Epidermal melanocyte (primary cell): Measurements from ENCODE around the gene ZNF79.
"Not testable (repeated sequence)": the region's sequence is repeated elsewhere in the genome, so short reads cannot be mapped to it uniquely, and the experiment has no call there.

Experiments used
- DNase-seq: peaks from one replicate; pipeline ENCODE4 v3.0.0; 2011; ENCODE audit warnings: low spot score; ENCODE audit not compliant: insufficient read length

Gene ZNF79

DNA sequence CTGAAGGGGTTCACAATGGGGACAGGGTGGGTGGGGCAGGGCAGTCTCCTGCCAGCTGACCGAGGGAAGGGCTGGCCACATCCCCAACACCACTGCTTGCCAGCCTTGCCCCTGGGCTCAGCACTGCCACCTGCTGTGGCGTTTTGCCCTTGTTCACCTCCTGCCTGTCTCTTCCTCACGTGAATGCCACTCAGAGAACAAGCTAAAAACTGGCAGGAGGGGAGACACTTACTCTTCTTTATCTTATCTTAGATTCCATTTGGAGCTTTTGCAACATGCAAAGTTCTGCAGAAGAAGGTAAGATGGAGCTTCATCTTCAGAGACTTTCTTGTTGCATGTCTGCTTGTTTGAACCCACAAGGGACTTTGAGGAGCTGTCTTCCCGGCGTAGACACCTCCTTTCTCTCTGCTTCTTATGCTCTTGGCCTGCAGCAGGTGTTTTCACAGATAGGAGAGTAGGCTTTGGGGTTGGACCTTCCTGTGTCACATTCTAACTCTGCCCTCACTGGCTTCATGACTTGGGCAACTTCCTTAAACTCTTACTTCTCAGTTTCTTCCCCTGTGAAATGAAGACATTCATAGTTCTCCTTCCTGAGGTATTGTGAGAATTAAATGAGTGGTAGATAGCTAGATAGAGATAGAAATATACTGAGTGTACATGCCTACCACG, 31.3 kb downstream of the ZNF79 start:
- DNase-seq = no peak

DNA sequence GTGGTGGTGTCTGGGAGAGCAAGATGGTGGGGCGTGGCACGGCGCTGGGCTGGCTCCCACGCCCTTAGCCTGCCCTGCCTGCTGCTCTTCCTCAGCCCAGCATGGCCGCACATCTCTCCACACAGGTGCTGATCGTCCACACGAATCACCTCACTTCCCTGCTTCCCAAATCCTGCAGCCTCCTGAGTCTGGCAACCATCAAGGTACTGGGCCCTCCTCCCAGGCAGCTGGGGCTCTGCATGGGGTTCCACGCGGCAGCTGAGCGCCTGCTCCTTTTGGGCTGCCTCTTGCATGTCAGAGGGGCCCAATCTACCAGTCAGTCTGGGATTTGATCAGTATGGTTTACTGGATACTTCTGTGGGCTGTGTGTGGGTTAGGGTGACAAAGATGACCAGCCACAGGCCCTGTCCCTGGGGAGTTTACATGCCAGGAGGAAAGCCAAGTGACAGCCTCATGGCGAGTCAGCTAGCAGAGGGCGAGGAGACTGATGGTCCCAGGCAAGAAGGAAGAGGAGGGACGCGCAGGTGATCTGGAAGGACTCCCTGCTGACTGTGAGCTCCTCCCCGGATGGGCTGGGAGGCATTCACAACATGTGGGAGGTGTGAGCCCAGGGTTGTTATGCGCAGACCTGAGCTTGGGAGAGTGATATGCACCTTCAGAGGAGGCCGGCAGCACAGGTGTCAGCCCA, 33.2 kb downstream of the ZNF79 start:
- DNase-seq = no peak

DNA sequence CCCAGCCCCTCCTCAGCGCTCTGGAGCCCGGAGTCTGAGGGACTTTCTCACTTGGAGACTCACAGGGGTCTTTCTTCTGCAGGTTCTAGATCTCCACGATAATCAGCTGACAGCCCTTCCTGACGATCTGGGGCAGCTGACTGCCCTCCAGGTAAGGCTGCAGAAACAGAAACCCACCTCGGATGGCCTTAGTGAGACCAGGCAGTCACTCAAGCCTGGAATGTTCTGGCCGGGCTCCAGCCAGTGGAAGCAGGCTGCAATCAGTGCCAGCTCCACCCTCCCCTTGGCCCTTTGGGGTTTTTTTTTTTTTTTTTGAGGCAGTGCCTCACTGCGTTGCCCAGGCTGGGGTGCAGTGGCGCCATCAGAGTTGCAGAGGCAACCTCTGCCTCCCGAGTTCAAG, 34.7 kb downstream of the ZNF79 start:
- no peak for DNase-seq

DNA sequence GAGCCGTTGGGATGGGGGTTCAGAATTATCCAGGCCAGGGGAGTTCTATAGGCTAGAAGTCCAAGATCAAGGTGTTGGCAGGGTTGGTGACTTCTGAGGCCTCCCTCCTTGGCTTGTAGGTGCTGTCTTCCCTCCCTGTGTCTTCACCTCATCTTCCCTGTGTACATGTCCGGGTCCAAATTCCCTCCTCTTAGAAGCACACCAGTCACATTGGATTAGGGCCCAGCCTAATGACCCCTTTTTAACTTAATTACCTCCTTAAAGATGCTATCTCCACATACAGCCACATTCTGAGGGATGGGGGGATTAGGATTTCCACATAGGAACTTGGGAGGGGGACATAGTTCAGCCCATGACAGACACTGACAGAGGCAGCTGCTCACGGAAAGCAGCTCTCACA, 39.2 kb downstream of the ZNF79 start:
- DNase-seq = no peak

DNA sequence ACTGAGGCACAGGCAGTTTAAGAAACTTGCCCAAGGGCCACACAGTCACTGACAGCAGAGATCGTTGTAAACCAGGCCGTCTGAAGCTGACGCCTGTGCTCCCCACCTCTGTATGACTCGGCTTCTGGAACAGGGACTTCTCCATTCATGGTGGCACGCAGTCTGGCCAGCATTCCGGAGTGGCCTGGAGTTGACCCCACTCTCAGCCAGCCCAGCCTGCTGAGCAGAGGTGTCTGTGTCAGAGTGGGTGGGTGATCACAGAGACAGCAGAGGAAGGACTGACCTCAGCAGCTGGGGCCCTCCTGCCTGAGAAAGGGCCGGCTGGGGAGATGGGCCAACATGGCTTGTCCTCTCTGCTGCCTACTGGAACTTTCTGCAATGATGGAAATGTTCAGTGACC, 39.7 kb downstream of the ZNF79 start:
- no peak for DNase-seq

DNA sequence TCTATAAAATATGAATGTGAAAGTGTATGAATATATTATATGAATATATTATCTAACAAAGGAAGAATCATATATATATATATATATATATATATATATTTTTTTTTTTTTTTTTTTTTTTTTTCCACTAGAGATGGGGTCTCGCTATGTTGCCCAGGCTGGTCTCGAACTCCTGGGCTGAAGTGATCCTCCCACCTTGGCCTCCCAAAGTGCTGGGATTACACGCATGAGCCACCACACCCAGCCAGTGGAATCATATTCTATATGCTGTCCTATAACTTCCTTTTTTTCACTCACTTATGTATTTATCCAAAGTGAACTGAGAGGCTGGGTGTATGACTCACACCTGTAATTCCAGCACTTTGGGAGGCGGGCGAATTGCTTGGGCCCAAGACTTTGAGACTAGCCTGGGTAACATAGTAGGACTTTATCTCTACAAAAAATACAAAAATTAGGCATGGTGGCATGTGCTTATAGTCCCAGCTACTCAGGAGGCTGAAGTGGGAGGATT, 42.3 kb downstream of the ZNF79 start:
- not testable (repeated sequence) for DNase-seq

DNA sequence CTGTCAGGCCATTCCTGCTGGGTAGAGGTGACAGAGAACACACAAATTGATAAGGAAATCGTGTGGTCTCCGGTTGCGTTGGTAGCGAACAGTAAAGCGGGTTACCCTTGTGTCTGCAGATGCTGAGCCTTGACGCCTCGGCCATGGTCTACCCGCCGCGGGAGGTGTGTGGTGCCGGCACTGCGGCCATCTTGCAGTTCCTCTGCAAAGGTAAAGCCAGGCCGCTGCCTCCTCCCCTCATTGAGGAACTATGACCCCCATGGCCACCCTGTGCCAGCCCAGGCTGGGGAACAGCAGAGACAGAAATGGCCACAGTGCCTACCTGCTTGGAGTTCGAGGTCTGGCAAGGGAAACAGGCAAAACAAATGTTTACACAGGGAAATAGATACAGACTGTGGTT, 43.4 kb downstream of the ZNF79 start:
- DNase-seq = no peak

DNA sequence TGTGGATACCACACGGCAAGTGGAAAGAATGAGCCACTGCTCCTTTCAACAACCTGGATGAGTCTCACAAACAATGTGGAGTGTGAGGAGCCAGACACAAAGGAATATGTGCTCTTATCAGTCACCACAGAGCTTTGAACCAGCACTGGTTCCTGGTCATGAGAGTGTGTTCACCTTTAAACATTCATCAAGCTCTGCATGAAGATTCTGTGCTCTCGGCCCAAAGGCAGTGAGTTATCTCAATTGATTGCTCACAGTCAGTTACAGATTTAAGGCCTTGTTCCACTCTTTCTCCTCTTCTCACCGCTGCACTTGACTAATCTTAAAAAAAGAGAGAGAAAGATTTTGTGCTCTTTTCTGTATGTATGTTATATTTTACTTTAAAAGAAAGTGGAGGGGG, 46.5 kb downstream of the ZNF79 start:
- DNase-seq = no peak

DNA sequence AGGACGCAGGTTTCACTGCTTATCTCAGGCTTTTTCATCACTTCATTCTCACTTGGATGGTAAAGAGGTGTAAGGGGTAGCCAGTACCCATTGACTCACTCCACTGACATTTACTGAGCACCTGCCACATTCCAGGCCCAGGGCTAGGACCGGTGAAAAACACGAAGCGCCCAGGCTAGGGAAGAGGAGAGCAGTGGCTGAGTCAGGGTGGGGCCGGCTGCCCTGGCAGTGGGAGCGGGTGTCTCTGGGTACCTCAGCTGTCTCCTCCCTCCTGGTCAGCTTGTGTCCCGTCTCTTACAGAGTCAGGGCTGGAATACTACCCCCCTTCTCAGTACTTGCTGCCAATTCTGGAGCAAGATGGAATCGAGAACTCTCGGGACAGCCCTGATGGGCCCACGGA, 49.3 kb downstream of the ZNF79 start:
- no peak for DNase-seq

DNA sequence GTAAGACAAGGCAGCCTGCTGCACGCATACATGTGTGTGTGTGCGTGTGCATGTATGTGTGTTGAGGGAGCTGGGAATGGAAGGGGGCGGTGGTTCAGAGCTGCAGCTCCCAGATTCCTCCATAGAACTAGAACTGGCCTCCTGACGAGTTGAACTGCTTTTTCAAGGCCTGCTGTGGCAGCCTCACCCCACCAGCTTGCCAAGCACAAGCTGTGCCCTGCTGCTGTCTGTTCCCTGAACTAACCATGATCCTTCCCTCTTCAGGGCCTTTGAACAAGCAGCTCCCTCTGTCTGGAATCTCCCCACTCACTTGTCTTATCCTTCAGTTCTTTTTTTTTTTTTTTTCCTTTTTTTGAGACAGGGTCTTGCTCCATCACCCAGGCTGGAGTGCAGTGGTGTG, 49.8 kb downstream of the ZNF79 start:
- DNase-seq = no peak

DNA sequence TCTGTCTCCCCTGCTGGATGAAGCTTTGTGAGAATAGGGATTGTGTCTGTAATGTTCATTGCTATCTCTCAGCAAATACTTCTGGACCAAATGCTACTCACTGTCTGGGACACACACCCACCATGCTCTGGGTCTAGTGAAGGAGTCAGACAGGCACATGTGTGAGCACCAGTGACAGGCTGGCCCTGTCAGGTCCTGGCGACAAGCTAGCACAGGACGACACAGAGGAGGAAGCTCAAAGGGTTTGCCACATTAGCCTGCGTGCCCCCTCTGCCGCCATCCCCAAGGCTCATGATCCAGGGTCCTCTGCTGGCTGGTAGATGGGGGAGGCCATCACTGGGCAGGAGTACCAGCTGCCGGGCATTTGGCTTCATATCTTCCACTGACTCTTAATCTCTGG, 50.4 kb downstream of the ZNF79 start:
- no peak for DNase-seq

DNA sequence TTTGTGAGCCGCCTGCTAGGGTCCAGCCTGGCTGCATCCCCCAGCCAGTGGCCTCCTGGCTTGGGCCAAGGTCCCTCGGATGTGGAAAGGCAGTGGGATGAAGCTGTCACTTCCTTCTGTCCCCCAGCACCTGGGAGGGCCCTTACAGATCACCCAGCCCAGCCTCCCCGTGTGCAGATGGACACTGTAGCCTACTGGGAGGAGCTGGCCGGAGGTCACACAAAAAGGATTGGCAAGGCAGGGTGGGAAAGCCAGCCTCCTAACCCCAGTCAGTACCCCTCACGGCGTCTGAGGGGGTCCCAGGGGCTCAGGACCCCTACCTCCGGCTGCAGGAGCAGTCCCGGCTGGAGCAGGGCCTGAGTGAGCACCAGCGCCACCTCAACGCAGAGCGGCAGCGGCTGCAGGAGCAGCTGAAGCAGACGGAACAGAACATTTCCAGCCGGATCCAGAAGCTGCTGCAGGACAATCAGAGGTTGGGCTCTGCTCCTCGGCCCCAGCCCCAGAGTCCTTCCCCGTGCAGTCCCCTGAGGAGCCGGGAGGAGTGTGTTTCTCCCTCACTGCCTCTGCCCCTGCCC, 55.4 kb downstream of the ZNF79 start:
- no peak for DNase-seq

DNA sequence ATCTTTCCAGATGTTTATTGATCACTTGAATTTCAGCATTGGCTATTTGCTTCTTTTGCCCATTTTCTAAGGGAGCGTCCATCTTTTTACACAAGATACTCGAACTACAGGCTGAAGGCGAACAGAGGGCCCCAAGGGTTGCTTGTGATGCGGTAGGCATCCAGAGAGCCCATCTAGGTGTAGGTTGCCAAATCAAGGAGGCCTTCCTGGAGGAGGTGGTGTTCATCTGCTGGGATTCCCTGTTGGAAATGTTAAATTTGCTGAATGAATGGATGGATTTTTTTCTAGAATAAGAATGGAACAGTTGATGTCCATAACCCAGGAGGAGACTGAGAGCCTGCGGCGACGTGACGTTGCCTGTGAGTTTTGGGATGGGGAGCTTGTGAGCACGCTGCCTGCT, 58.5 kb downstream of the ZNF79 start:
- no peak for DNase-seq

DNA sequence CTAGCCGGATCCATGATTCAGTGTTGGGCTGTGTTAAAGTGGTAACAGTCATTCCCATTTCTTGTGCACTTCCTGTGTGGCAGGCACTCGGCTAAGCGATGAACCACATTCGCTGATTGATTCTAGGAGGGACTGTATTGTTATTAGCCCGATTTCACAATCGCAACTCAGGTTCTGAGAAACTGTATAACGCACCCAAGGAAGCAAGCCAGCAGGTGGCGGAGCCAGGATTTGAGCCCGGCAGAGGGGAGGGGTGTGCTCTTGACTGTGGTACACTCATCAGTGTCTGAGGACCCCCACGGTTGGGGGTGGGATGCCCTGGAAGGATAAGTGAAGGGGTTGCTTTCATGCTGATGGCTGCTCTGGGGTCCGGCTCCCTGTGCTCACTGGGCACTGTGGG, 61.8 kb downstream of the ZNF79 start:
- DNase-seq = no peak

DNA sequence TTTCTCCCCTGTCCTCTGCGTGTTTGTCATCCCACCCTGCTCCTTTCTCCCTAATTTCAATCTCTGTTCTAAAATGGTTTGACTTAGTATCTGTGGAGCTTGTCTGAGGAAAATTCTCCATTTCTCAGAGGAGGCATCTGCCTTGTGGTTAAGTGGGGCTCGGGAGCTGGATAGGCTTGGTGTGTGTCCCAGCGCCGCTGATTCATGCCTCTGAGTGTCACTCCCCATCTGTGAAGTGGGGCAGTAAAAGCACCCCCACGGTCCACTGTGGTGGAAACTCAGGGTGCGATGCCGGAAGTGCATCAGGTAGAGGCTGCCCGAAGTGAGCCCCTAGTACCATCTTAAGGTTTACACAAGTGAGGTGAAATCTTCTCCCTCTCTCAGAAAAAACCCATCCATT, 64.8 kb downstream of the ZNF79 start:
- no peak for DNase-seq

DNA sequence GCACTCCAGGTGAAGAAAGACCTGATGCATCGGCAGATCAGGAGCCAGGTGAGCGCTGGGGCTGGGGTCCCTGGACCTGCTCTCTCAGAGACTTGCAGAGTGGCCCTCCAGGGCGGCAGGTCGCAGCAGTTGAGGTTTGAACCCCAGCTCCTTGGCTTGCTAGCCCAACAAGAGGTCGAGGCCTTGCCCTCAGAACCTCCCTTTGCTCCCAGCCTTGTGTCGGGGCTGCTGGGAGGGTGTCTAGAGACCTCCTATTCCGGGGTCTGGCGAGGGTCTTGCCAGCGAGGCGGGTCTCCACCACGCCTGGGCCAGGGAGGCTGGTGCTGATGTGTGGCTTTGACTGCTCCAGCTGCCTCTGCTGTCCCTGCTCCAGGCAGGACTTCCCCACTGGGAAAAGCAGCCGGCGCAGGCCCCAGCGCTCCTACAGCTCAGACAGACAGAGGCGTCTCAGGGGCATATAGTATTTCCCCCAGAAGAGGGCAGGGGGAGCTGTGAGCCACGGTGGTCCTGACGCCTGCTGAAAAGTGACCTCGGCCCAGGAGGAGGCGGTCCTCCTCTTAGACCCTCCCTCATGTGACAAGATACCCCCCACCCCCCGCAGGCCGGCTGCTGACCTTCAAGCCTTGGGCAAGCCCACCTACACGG, 65.4 kb downstream of the ZNF79 start:
- DNase-seq = no peak

DNA sequence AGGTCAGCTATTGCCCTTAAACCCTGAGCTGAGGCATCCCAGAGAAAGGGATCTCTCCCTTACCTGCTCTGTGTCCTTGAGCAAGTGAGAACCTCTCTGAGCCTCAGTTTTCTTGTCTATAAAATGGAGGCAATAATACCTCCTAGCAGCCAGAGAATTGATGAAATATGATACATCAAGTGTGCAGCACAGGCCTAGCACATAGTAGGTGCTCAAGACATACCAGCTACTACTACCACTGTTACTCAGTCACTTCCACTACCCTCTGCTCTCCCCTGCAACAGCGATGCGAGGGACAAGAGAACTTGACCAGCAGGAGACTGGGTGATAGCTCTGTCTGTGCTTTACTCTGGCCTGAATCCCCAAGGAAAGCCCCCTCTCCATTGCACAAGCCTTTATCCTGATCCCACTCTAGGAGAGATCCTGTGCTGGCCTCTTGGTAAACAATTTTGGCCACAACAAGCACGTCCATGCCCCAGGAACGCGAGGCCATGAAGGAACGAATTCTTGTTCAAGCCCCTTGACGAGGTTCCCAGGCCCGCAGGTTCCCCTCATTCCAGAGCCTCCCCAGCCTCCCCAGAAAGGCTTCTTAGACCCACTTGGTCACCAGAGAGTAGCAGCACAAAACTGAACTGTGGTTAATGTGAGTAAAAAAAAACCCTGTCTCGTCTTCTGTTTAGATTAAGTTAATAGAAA, 66.5 kb downstream of the ZNF79 start:
- no peak for DNase-seq

DNA sequence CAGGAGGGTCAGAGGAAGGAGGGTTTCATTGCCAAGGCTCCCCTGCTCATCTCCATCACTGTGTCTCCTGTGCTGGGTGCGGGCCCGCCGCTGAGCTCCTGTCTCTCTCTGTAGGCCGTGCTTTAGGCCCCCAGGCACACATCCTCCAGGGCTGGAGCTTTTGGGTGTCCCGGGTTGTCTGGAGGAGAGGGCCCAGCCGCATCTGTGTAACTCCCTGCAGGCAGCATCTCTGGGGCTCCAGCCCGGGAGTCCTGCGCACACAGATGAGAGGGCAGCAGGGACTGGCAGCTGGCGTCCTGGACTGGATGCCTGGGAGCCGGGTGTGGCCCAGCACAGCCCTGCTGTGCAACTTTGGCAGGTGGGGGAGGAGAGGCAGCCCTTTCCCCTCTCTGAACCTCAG, 67.3 kb downstream of the ZNF79 start:
- no peak for DNase-seq

DNA sequence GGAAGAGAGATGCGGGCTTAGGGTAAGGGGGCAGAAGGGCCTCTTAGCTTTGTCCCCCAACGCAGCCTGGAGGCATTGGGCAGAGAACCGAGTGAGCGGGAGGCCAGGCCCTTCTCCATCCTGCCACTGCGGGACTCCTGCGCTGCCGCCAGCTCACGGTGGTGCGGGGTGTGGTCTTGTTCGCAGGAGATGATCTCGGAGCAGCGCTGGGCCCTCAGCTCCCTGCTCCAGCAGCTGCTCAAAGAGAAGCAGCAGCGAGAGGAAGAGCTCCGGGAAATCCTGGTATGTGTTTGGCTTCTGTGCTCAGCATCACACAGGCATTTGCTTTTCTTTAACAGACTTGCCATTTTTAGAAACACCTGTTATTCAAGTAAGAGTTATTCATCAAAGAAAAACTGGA, 68.4 kb downstream of the ZNF79 start:
- DNase-seq = no peak

DNA sequence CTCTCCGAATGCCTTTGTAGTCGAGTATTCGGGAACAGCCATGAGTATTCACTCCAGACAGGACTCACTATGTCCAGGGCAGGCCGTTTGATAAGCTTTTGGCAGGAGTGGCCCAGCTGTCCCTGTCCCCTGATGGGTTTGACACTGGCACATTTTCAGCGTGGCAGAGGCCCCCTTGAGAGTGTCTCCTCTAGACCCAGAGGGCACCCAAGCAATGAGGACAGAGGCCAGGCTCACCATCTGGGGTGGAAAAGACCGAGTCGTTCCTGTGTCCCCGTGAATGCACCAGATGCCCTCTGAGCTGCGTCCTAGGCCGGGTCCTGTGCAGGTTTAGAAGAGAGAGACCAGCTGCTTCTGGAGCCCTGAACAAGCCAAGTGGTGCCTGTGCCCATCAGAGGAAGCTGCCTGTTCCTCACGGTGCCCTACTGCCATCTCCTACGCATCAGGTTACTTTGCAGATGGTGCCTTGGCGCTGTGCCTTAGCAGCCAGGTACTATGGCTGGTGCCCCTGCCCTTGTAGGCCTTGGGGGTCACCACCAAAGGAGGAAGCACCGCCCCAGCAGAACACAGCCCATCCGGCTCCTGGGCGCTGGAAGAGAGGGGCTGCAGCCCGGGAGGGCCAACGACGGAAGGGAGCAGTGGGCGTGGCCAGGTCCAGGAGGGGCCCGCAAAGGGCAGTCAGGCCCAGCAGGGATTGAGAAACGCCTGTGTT, 69.6 kb downstream of the ZNF79 start:
- no peak for DNase-seq

DNA sequence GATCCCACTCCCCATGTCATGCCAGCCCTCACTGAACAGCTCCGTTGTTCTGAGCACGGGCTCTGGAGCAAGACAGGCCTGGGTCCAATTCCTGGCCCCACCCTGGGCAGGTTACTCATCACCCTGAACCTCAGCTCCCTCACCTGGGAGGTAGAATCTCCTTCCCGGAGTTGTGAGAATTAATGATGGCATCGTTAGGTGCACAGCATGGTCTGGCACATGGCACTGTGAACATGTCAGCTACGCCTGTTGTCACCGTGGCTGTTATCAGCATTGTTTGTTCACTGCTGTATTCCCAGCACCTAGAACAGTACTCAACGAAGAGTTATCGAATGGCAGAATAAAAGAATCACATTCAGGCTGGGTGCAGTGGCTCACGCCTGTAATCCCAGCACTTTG, 70.1 kb downstream of the ZNF79 start:
- no peak for DNase-seq
